Body of pancreas (tissue), 4 donors: ENCODE data around the gene RND1. TPM values are rescaled to one million over a fixed set of nuclear protein-coding genes. Genes with fewer than 3 reads are reported as not detected.

Experiments used
- ATAC-seq: fragments of 150-250 bp; one replicate; pipeline ENCODE4 v1.9.1; 2016
- DNase-seq, 4 donors: peaks; one replicate each; pipeline ENCODE4 v3.0.0-alpha.2; 2019
- H3K27ac ChIP-seq, 4 donors: fragments of 200-600 bp; sonication (generic); 1 replicate in 3 of 4; 2 replicates in 1 of 4; pipeline versions ENCODE4 v1.5.1 to v1.6.1; 2016 to 2019; ENCODE audit warnings: mild to moderate bottlenecking in 1 of 4, mixed read lengths in 1 of 4, moderate library complexity in 1 of 4
- H3K27me3 ChIP-seq, 2 donors: fragments of 200-600 bp; sonication (generic); one replicate each; pipeline ENCODE4 v1.6.0; 2016; ENCODE audit warnings: mild to moderate bottlenecking in 1 of 2
- H3K36me3 ChIP-seq, 2 donors: fragments of 200-600 bp; sonication (generic); replicated peaks in 1 of 2; 2 replicates each; pipeline ENCODE4 v1.5.1; 2016; ENCODE audit warnings: low read depth in 2 of 2; ENCODE audit not compliant: insufficient read depth in 1 of 2
- H3K4me1 ChIP-seq: fragments of 200-600 bp; sonication (generic); one replicate; pipeline ENCODE4 v1.6.0; 2016
- H3K4me3 ChIP-seq, 2 donors: fragments of 200-600 bp; sonication (generic); 1 replicate in 1 of 2; 2 replicates in 1 of 2; pipeline ENCODE4 v1.5.1; 2016 to 2019
- H3K9me3 ChIP-seq, 3 donors: fragments of 200-600 bp; sonication (generic); 1 replicate in 2 of 3; 2 replicates in 1 of 3; pipeline ENCODE4 v1.5.1; 2016
- CTCF ChIP-seq, 7 experiments: fragments of 450-650 bp in 4 of 7; fragments of 200-600 bp in 3 of 7; sonication (generic) in 3 of 7; IDR thresholded peaks; one replicate each; pipeline ENCODE4 v1.5.1; 2016 to 2019; ENCODE audit warnings: antibody characterized with exemption in 7 of 7
- POLR2A ChIP-seq, 3 donors: fragments of 450-650 bp; IDR thresholded peaks; one replicate each; pipeline ENCODE4 v1.6.1; 2016; ENCODE audit warnings: antibody characterized with exemption in 3 of 3, mild to moderate bottlenecking in 2 of 3
- WGBS, 2 donors: methylation state at CpG; one replicate each; pipeline ENCODE4 v1.1.5; 2017; 5-methylcytosine and 5-hydroxymethylcytosine counted together
- intact Hi-C: fragments of 100-400 bp; cut with DNase I; formaldehyde crosslinking; loops from one replicate; pipeline ENCODE4 v1.15.1; 2023
- total RNA-seq, 2 donors: library from RNA; depleted of rRNA; stranded (reverse); fragments of >200 nt; gene quantifications; one replicate each; pipeline ENCODE4 v1.1.0, GENCODE V29; 2016

Gene RND1
- total RNA-seq, 2 donors from 2014 or later, result 1.6 TPM; not detected in 1

- Histone ChIP-seq H3K9me3 (no peaks in the 10 kb centered on the region), H3K4me3 (no peak overlapping the region), H3K36me3 (no peaks in the 10 kb centered on the region), H3K27me3 (no peaks in the 10 kb centered on the region), H3K27ac (no peak overlapping the region), H3K4me1 (peaks cover 12% of the 10 kb centered on the region)
- 39 to 57% methylated on average over 2 of the region's 2 CpGs for WGBS, 2 donors
- ATAC-seq (no peak), DNase-seq (no peak)
- intact Hi-C loops, result no loop called here
- TF ChIP-seq POLR2A (IDR thresholded peaks at IDR 0.05) (no peak), CTCF (IDR thresholded peaks at IDR 0.05) (no peak)
Measured at GRCh38 chr12:48822711-48823110, 43.0 kb downstream of the RND1 start.

GRCh38 chr12:48822139-48822538 lies 43.5 kb downstream of the RND1 start:
- intact Hi-C loops, result no loop called here
- ATAC-seq, result no peak
- 60 to 65% methylated on average over 3 to 5 of the region's 5 CpGs for WGBS, 2 donors

GRCh38 chr12:48819986-48820725 lies 45.5 kb downstream of the RND1 start:
- no peak for ATAC-seq
- Histone ChIP-seq H3K27ac (no peak overlapping the region), H3K4me3 (no peak overlapping the region), H3K4me1 (peaks cover 26% of the 10 kb centered on the region), H3K9me3 (no peaks in the 10 kb centered on the region), H3K36me3 (no peaks in the 10 kb centered on the region), H3K27me3 (no peaks in the 10 kb centered on the region)
- DNase-seq, result no peak
- WGBS, 2 donors, result 70 to 71% methylated on average over 5 of the region's 5 CpGs
- intact Hi-C loops, result no loop called here
- TF ChIP-seq POLR2A (IDR thresholded peaks at IDR 0.05), result no peak
- no peak for TF ChIP-seq CTCF (IDR thresholded peaks at IDR 0.05)

More at GRCh38 chr12:48822139-48822538, 43.5 kb downstream of the RND1 start:
- Histone ChIP-seq H3K4me3 (no peak overlapping the region), H3K27me3 (no peaks in the 10 kb centered on the region), H3K27ac (no peak overlapping the region), H3K9me3 (no peaks in the 10 kb centered on the region), H3K4me1 (peaks cover 14% of the 10 kb centered on the region), H3K36me3 (no peaks in the 10 kb centered on the region)
- DNase-seq, result no peak
- no peak for TF ChIP-seq CTCF (IDR thresholded peaks at IDR 0.05)
- TF ChIP-seq POLR2A (IDR thresholded peaks at IDR 0.05), result no peak

GRCh38 chr12:48818831-48819590 lies 46.7 kb downstream of the RND1 start:
- Histone ChIP-seq H3K27me3 (no peaks in the 10 kb centered on the region), H3K9me3 (no peaks in the 10 kb centered on the region), H3K4me1 (peaks cover 30% of the 10 kb centered on the region), H3K4me3 (peak overlapping the region; percentile 36 to 57), H3K27ac (no peak overlapping the region), H3K36me3 (no peaks in the 10 kb centered on the region)
- ATAC-seq (no peak), DNase-seq (no peak)
- TF ChIP-seq CTCF (IDR thresholded peaks at IDR 0.05), result peak in 1 of 7 experiments; percentile 16
- TF ChIP-seq POLR2A (IDR thresholded peaks at IDR 0.05), result no peak
- intact Hi-C loops, result no loop called here
- 30 to 50% methylated on average over 16 to 22 of the region's 37 CpGs for WGBS, 2 donors
